K562 (cell line): ENCODE measurements around the gene MAST3. TPM values are rescaled to one million over a fixed set of nuclear protein-coding genes. Genes with fewer than 3 reads are reported as not detected.

Source experiments
- ARID4B ChIP-seq: sonication (generic); formaldehyde crosslinking; IDR thresholded peaks from 2 replicates; pipeline ENCODE4 v1.8.0; 2022; ENCODE audit warnings: mild to moderate bottlenecking, missing genetic modification reagents
- EZH2 ChIP-seq: IDR thresholded peaks from 2 replicates; pipeline ENCODE4 v1.6.1; 2012; ENCODE audit warnings: low read depth, mild to moderate bottlenecking, inconsistent platforms, low read length, borderline replicate concordance
- FOS ChIP-seq: IDR thresholded peaks from 3 replicates; pipeline ENCODE4 v1.6.1; 2011; ENCODE audit not compliant: insufficient read length; ENCODE audit errors: extremely low read depth
- NR2C2 ChIP-seq, 2 experiments: fragments of 200-800 bp in 1 of 2; sonication (Bioruptor generic) in 1 of 2; sonication (generic) in 1 of 2; formaldehyde crosslinking in 1 of 2; IDR thresholded peaks; 2 replicates each; pipeline versions ENCODE4 v1.6.1 to v1.8.0; 2016 to 2022; ENCODE audit warnings: mild to moderate bottlenecking in 1 of 2, missing compliant biosample characterization in 1 of 2, missing genetic modification characterization in 1 of 2, missing genetic modification reagents in 1 of 2
- PHF21A ChIP-seq: fragments of 450-650 bp; IDR thresholded peaks from 2 replicates; pipeline ENCODE4 v1.6.1; 2017; ENCODE audit warnings: low read depth, borderline replicate concordance
- ZBTB40 ChIP-seq, 2 experiments: fragments of 450-650 bp in 1 of 2; sonication (generic) in 1 of 2; formaldehyde crosslinking in 1 of 2; IDR thresholded peaks; 2 replicates each; pipeline versions ENCODE4 v1.7.1 to v1.9.0; 2016 to 2022; ENCODE audit warnings: inconsistent platforms in 1 of 2, mild to moderate bottlenecking in 1 of 2, missing genetic modification reagents in 1 of 2
- ZBTB9 ChIP-seq: fragments of 450-650 bp; formaldehyde crosslinking; IDR thresholded peaks from 2 replicates; pipeline ENCODE4 v1.4.0; 2020; ENCODE audit warnings: mild to moderate bottlenecking, moderate library complexity
- ZNF699 ChIP-seq: fragments of 250-450 bp; sonication (Bioruptor Pico); IDR thresholded peaks from 2 replicates; pipeline ENCODE4 v1.8.0; 2021; ENCODE audit warnings: mild to moderate bottlenecking, moderate library complexity; ENCODE audit not compliant: insufficient replicate concordance
- polyA plus RNA-seq, 8 experiments: library from polyadenylated mRNA; depleted of rRNA in 4 of 8; stranded (reverse) in 5 of 8; unstranded in 3 of 8; fragments of >200 nt; fragmentation: Nextera tagmentation in 2 of 8; fragmentation: Illumina TruSeq in 1 of 8; extraction: Ambion mirVana in 2 of 8; extraction: Trizol in 1 of 8; gene quantifications; 2 replicates each; pipeline versions ENCODE4 v1.2.1 to v1.2.3, GENCODE V29; 2011 to 2014; ENCODE audit warnings: inconsistent platforms in 1 of 8, missing spikeins in 1 of 8
- total RNA-seq, 7 experiments: library from RNA; depleted of rRNA in 6 of 7; stranded (reverse); fragments of >200 nt in 6 of 7; fragmentation: Illumina TruSeq in 2 of 7; extraction: Trizol in 2 of 7; gene quantifications; 2 replicates each; pipeline versions ENCODE4 v1.2.1 to v1.2.3, GENCODE V29; 2011 to 2021; ENCODE audit warnings: low replicate concordance in 1 of 7

The MAST3 gene
- total and polyA plus RNA-seq, 9 of the 15 experiments (the other 6 are each of a cell fraction or from before 2014, with no cell fraction given) = 0.94 to 9.9 (median 2.4) TPM

GRCh38 chr19:18192673-18193387 is 95.3 kb downstream of the MAST3 start, which contains the start of gene MPV17L2 (continued):
- TF ChIP-seq ZBTB40 (IDR thresholded peaks at IDR 0.05) (no peak), ZBTB40 (CRISPR knock-in tag; IDR thresholded peaks at IDR 0.05) (no peak), ARID4B (CRISPR knock-in tag) (0 out of 2 replicates have a peak, but pooled peaks have one; percentile 12), ZBTB9 (no peak), NR2C2 (CRISPR knock-in tag; IDR thresholded peaks at IDR 0.05) (no peak), NR2C2 (tag; IDR thresholded peaks at IDR 0.05) (no peak), EZH2 (no peak), ZNF699 (no peak), PHF21A (peak; percentile 78; the same call in 1 of the 2 replicates), FOS (peak; percentile 98)
